Natural killer cell (primary cell): Measurements from ENCODE around the gene C19orf38. TPM values are rescaled to one million over a fixed set of nuclear protein-coding genes. Genes with fewer than 3 reads are reported as not detected.
A peak's percentile ranks its signal among the peaks of the same experiment; 100 is the strongest.

Experiments used
- ATAC-seq, 3 donors: fragments of 150-1000 bp in 2 of 3; fragments of 200-7000 bp in 1 of 3; cut with Tn5 transposase; 1 replicate in 1 of 3; 2 replicates in 2 of 3; pipeline ENCODE4 v1.10.0; 2021; ENCODE audit warnings: mild to moderate bottlenecking in 2 of 3, moderate library complexity in 2 of 3
- DNase-seq, 2 donors: peaks; one replicate each; pipeline versions ENCODE4 v3.0.0 to v3.0.0-alpha.2; 2013 to 2021; ENCODE audit warnings: mixed read lengths in 1 of 2
- H3K27ac ChIP-seq: one replicate; pipeline ENCODE4 v1.5.1; 2013; ENCODE audit warnings: mild to moderate bottlenecking, low read length
- H3K27me3 ChIP-seq: one replicate; pipeline ENCODE4 v1.6.1; 2013; ENCODE audit warnings: low read length; ENCODE audit not compliant: control insufficient read depth, insufficient read depth
- H3K36me3 ChIP-seq: one replicate; pipeline ENCODE4 v1.6.1; 2013; ENCODE audit warnings: low read length; ENCODE audit not compliant: control insufficient read depth, insufficient read depth
- H3K4me1 ChIP-seq: one replicate; pipeline ENCODE4 v1.6.1; 2013; ENCODE audit warnings: low read length; ENCODE audit not compliant: control insufficient read depth, insufficient read depth
- H3K4me3 ChIP-seq: one replicate; pipeline ENCODE4 v1.5.1; 2013; ENCODE audit warnings: low read length
- H3K9me3 ChIP-seq: one replicate; pipeline ENCODE4 v1.6.1; 2013; ENCODE audit warnings: low read length; ENCODE audit not compliant: control insufficient read depth, insufficient read depth
- H3K27ac Mint-ChIP-seq, 2 donors: one replicate each; pipeline ENCODE4 v1.8.0; 2022; ENCODE audit warnings: mild to moderate bottlenecking in 2 of 2, mixed read lengths in 2 of 2, moderate library complexity in 1 of 2
- H3K27me3 Mint-ChIP-seq, 2 donors: one replicate each; pipeline ENCODE4 v1.8.0; 2022; ENCODE audit warnings: low read depth in 2 of 2, mixed read lengths in 2 of 2
- H3K36me3 Mint-ChIP-seq: one replicate; pipeline ENCODE4 v1.8.0; 2022; ENCODE audit warnings: mixed read lengths
- H3K4me1 Mint-ChIP-seq, 2 donors: one replicate each; pipeline ENCODE4 v1.8.0; 2022; ENCODE audit warnings: mixed read lengths in 2 of 2
- H3K4me3 Mint-ChIP-seq: one replicate; pipeline ENCODE4 v1.8.0; 2022; ENCODE audit warnings: mild to moderate bottlenecking, moderate library complexity, mixed read lengths
- H3K9me3 Mint-ChIP-seq, 2 donors: one replicate each; pipeline ENCODE4 v1.8.0; 2022; ENCODE audit warnings: mixed read lengths in 2 of 2
- WGBS: methylation state at CpG from one replicate; pipeline ENCODE4 v1.1.7; 2013; ENCODE audit warnings: missing lambda C conversion rate; ENCODE audit not compliant: insufficient coverage; 5-methylcytosine and 5-hydroxymethylcytosine counted together
- intact Hi-C: fragments of 100-400 bp; cut with micrococcal nuclease; formaldehyde crosslinking; loops from one replicate; pipeline ENCODE4 v1.14.2; 2022
- total RNA-seq, 4 donors: library from RNA; stranded (reverse); fragments of 120-200 nt in 1 of 4; gene quantifications; one replicate each; pipeline versions ENCODE4 v1.2.3 to v1.2.4, GENCODE V29; 2013 to 2022
- TF ChIP-seq, protein P1 (sequence below): fragments of 200-600 bp; IDR thresholded peaks from one replicate; pipeline ENCODE4 v1.8.0; 2022; ENCODE audit warnings: antibody characterized with exemption

C19orf38 gene
- total RNA-seq, 3 donors from 2014 or later (not counting 1 experiment from before 2014, with no cell fraction given): 2.9 to 9.9 (median 6.2) TPM

DNA sequence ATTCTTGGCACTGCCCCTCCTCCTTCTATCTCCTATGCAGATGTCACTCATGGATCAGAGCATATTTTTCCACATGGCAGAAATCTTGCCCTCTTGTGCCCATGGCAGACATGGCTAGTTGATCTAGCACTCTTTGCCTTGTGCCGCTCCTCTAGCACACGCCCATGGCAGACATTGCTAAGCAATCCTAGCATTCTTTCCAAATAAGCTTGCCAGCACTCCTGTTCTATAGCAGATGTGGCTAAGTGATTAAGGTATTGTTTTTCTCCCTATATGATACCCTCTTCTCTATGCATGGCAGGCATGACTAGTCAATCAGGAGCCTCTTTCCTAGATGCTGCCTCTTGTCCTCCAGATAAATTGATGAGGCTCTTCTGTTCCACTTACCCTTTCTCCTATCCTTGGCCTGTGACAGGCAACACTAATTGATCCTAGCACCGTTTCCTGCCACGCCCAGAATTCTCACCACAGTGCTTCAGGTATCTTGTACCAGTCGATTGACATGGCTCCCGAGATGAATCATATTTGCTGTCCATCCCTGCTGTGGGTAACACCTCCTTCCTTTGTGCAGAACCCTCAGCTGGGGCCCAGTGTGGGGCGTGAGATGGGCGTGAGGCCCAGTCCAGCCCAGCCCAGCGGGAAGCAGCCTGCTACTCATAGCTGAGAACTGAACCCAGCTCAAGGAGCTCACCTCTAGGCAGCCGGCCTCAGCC lies 39.1 kb upstream of the C19orf38 start:
- no peaks in the 10 kb centered on the region for H3K9me3 ChIP-seq
- Mint-ChIP-seq H3K4me1 (peaks cover 26 to 46% of the 10 kb centered on the region in 2 donors), H3K27ac (peak overlapping the region; percentile 87 to 93), H3K36me3 (peaks cover 18% of the 10 kb centered on the region), H3K4me3 (peak overlapping the region; percentile 63), H3K27me3 (no peaks in the 10 kb centered on the region), H3K9me3 (no peaks in the 10 kb centered on the region)
- no peak overlapping the region for H3K4me3 ChIP-seq
- peak in 1 of 3 donors; percentile 14 for ATAC-seq
- H3K4me1 ChIP-seq: peaks cover 62% of the 10 kb centered on the region
- DNase-seq: peak in 1 of 2 donors; percentile 50
- 49% methylated on average over 10 of the region's 10 CpGs for WGBS
- H3K27me3 ChIP-seq: no peaks in the 10 kb centered on the region
- peaks cover 54% of the 10 kb centered on the region for H3K36me3 ChIP-seq
- intact Hi-C loops: no loop called here
- TF ChIP-seq, protein P1, sequence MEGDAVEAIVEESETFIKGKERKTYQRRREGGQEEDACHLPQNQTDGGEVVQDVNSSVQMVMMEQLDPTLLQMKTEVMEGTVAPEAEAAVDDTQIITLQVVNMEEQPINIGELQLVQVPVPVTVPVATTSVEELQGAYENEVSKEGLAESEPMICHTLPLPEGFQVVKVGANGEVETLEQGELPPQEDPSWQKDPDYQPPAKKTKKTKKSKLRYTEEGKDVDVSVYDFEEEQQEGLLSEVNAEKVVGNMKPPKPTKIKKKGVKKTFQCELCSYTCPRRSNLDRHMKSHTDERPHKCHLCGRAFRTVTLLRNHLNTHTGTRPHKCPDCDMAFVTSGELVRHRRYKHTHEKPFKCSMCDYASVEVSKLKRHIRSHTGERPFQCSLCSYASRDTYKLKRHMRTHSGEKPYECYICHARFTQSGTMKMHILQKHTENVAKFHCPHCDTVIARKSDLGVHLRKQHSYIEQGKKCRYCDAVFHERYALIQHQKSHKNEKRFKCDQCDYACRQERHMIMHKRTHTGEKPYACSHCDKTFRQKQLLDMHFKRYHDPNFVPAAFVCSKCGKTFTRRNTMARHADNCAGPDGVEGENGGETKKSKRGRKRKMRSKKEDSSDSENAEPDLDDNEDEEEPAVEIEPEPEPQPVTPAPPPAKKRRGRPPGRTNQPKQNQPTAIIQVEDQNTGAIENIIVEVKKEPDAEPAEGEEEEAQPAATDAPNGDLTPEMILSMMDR: no peak
- peak overlapping the region; percentile 61 for H3K27ac ChIP-seq

DNA sequence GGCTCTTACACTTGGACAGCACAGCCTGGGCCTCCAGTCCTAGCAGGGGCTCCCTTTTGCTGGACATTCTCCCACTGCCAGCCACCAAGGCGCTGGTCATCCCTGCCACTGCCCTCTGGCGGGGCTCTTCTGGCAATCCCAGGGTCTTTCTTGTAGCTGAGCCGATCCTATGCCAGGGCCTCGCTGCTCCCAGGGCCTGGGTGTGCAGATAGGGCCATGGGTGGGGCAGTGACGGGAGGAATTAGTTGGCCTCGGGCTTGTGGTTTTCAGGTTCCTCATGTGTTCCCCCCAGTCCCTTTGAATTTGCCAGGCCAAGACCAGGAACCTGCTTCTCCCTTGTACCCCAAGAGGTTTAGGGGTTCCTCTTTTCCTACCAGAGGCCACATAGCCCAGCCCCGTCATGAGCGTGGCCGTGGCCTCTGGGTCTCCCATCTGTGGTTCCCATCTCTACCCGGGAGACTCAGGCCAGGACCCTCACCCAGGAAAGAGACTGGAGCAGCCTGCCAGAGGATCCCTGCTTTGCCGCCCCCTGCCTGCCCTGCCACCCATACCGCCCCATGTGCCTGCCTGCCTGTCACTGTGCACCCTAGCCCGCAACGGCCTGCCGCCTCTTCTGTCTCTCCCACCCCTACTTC lies 38.4 kb upstream of the C19orf38 start:
- WGBS: 70% methylated on average over 15 of the region's 15 CpGs
- Mint-ChIP-seq H3K4me1 (peaks cover 31 to 52% of the 10 kb centered on the region in 2 donors), H3K4me3 (peak overlapping the region; percentile 63), H3K36me3 (peaks cover 15% of the 10 kb centered on the region), H3K27ac (peak overlapping the region; percentile 87 to 93), H3K9me3 (no peaks in the 10 kb centered on the region), H3K27me3 (no peaks in the 10 kb centered on the region)
- intact Hi-C loops: no loop called here
- no peaks in the 10 kb centered on the region for H3K9me3 ChIP-seq
- peaks cover 50% of the 10 kb centered on the region for H3K36me3 ChIP-seq
- peak overlapping the region; percentile 61 for H3K27ac ChIP-seq
- TF ChIP-seq, protein P1: no peak
- peaks cover 69% of the 10 kb centered on the region for H3K4me1 ChIP-seq
- H3K4me3 ChIP-seq: no peak overlapping the region
- DNase-seq (no peak), ATAC-seq (no peak)
- no peaks in the 10 kb centered on the region for H3K27me3 ChIP-seq

DNA sequence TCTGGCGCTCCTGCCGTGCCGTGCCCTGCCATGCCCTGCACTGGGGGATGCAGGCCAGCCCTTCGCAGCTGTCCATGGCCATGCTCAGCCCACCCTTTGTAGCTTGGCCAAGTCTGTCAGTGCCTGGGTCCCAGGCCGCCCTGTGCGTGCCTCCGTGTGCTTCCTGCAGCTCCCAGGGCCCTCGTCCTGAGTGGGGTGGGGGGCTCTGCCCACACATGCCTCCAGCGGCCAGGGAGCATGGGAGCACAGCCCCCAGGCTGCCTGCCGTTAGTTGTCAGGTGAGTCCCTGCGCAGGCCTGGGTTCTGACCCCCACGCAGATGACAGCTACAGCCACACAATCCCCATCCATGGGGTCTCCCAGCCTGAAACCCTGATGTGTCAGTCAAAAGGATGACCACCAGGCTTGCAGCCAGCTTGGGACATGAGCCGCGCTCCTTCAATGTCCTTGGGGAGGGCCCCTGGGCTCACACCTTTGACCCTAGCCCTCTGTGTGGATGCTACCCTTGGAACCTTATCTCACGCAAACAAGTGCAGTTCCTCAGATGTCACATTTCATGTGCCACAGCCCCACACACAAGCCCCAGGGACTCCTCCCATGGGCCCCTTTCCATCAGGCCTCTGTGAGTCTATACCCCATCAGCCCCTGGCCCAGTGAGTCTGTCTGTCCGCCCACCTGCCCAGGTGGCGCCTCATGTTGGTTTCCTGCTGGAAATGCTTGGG lies 36.7 kb upstream of the C19orf38 start:
- intact Hi-C loops: no loop called here
- Mint-ChIP-seq H3K27ac (peak overlapping the region; percentile 92 to 93), H3K36me3 (peaks cover 10% of the 10 kb centered on the region), H3K9me3 (no peaks in the 10 kb centered on the region), H3K27me3 (no peaks in the 10 kb centered on the region), H3K4me1 (peaks cover 37 to 70% of the 10 kb centered on the region in 2 donors), H3K4me3 (no peak overlapping the region)
- Histone ChIP-seq H3K36me3 (peaks cover 47% of the 10 kb centered on the region), H3K27me3 (no peaks in the 10 kb centered on the region), H3K4me3 (no peak overlapping the region), H3K9me3 (no peaks in the 10 kb centered on the region), H3K4me1 (peaks cover 76% of the 10 kb centered on the region), H3K27ac (no peak overlapping the region)
- TF ChIP-seq, protein P1: no peak
- WGBS: 94% methylated on average over 17 of the region's 17 CpGs
- DNase-seq: no peak
- no peak for ATAC-seq
